Uterus (tissue), 2 donors: Measurements from ENCODE around the gene KERA.

Source experiments
- POLR2A ChIP-seq, 2 donors: fragments of 450-650 bp; IDR thresholded peaks; one replicate each; pipeline ENCODE4 v1.6.1; 2016; ENCODE audit warnings: antibody characterized with exemption in 2 of 2, mild to moderate bottlenecking in 1 of 2, moderate library complexity in 1 of 2
- TF ChIP-seq, protein P1 (sequence below), 4 experiments: fragments of 200-600 bp in 2 of 4; fragments of 450-650 bp in 2 of 4; sonication (generic) in 2 of 4; IDR thresholded peaks; one replicate each; pipeline ENCODE4 v1.5.1; 2016 to 2019; ENCODE audit warnings: antibody characterized with exemption in 4 of 4, mild to moderate bottlenecking in 2 of 4, moderate library complexity in 1 of 4

DNA sequence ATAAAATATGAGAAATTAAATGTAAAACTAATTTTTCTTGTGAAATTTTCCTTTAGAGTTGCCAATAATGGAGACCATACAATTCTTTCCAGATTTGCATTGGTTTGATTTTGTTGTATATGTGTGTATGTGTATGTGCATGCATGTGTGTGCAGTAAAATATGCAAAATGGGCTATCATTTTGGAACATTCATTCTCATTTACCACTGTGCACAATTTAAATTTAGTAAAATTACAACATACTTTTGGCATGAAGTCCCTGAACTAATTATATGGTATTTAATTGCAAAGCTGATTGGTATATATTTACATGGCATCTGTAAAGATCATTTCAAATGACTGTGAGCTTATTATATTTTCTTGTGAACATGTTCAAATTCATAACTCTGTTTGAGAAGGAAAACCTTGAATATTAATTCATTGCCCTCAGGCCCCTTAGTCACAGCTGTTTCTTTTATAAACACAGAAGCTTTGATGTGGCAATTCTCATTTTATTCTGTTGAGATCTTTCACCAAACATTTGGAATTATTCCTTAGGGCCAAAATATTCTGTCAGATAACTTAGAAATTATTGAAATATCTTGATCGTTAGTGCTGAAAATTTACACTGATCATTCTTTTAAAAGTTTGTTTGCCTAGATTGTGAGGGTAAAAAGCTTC is 17.6 kb downstream of the KERA start:
- TF ChIP-seq, protein P1, sequence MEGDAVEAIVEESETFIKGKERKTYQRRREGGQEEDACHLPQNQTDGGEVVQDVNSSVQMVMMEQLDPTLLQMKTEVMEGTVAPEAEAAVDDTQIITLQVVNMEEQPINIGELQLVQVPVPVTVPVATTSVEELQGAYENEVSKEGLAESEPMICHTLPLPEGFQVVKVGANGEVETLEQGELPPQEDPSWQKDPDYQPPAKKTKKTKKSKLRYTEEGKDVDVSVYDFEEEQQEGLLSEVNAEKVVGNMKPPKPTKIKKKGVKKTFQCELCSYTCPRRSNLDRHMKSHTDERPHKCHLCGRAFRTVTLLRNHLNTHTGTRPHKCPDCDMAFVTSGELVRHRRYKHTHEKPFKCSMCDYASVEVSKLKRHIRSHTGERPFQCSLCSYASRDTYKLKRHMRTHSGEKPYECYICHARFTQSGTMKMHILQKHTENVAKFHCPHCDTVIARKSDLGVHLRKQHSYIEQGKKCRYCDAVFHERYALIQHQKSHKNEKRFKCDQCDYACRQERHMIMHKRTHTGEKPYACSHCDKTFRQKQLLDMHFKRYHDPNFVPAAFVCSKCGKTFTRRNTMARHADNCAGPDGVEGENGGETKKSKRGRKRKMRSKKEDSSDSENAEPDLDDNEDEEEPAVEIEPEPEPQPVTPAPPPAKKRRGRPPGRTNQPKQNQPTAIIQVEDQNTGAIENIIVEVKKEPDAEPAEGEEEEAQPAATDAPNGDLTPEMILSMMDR (IDR thresholded peaks at IDR 0.05), result no peak
- TF ChIP-seq POLR2A (IDR thresholded peaks at IDR 0.05), result no peak
